GM12891 (cell line): ENCODE measurements around the gene CCDC82. TPM values are rescaled to one million over a fixed set of nuclear protein-coding genes. Genes with fewer than 3 reads are reported as not detected.
"Not testable (repeated sequence)": the region's sequence is repeated elsewhere in the genome, so short reads cannot be mapped to it uniquely, and the experiment has no call there.

ENCODE experiments used
- DNase-seq: peaks from one replicate; pipeline ENCODE4 v3.0.0; 2011; ENCODE audit warnings: low spot score; ENCODE audit not compliant: insufficient read length
- FAIRE-seq: peaks from 2 replicates; lab custom pipeline; 2011; peaks lifted over from hg19 to GRCh38; lab: Jason Lieb, UNC
- PAX5 ChIP-seq: IDR thresholded peaks from 2 replicates; pipeline ENCODE4 v1.6.1; 2011; ENCODE audit warnings: low read length, moderate library complexity, mild to moderate bottlenecking; ENCODE audit not compliant: insufficient read depth, severe bottlenecking
- POLR2A ChIP-seq: IDR thresholded peaks from 2 replicates; pipeline ENCODE4 v1.6.1; 2011; ENCODE audit warnings: low read depth, low read length, control low read depth
- POLR2AphosphoS5 ChIP-seq: IDR thresholded peaks from 2 replicates; pipeline ENCODE4 v1.6.1; 2011; ENCODE audit warnings: low read depth, low read length, control low read depth
- POU2F2 ChIP-seq: IDR thresholded peaks from 2 replicates; pipeline ENCODE4 v1.6.1; 2011; ENCODE audit warnings: low read depth, mild to moderate bottlenecking, control low read depth, low read length, moderate library complexity
- SPI1 ChIP-seq: IDR thresholded peaks from 2 replicates; pipeline ENCODE4 v1.6.1; 2011; ENCODE audit warnings: low read depth, low read length, control low read depth
- TAF1 ChIP-seq: IDR thresholded peaks from 2 replicates; pipeline ENCODE4 v1.6.1; 2011; ENCODE audit warnings: low read depth, low read length, control low read depth
- polyA plus RNA-seq: library from polyadenylated mRNA; unstranded; fragments of >200 nt; gene quantifications from one replicate; pipeline ENCODE4 v1.2.1, GENCODE V29; 2012; ENCODE audit warnings: low read depth, missing spikeins, inconsistent platforms; ENCODE audit not compliant: missing spikeins

The CCDC82 gene
- 18.9 TPM for polyA plus RNA-seq

GRCh38 chr11:96389720-96390487 is at the start of gene CCDC82, which contains the start of gene JRKL:
Gene CCDC82, minus strand, starts transcription at chr11:96389912. Its CDS starts 5,165 bp downstream, at chr11:96384747.
Gene JRKL, plus strand, starts transcription at chr11:96390013. Its CDS starts 637 bp downstream, at chr11:96390650.
- TF ChIP-seq POLR2AphosphoS5 (peak; percentile 87), TAF1 (peak; percentile 54; the same call in 1 of the 2 replicates), POU2F2 (no peak)
- peak; percentile 93 for FAIRE-seq

GRCh38 chr11:96432654-96433053 is 42.9 kb upstream of the CCDC82 start:
- FAIRE-seq = not testable (repeated sequence)

More at GRCh38 chr11:96389720-96390487, at the start of gene CCDC82, which contains the start of gene JRKL:
- DNase-seq = peak; percentile 78

DNA sequence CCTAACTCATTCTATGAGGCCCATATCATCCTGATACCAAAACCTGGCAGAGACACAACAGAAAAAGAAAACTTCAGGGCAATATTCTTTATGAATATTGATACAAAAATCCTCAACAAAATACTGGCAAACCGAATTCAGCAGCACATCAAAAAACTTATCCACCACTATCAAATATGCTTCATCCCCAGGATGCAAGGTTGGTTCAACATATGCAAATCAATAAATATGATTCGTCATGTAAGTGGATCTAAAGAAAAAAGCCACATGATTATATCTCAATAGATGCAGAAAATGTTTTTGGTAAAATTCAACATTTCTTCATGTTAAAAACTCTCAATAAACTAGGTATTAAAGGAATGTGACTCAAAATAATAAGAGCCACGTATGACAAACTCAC is 41.0 kb upstream of the CCDC82 start:
- DNase-seq = no peak
- TF ChIP-seq POLR2A (no peak), POLR2AphosphoS5 (no peak), POU2F2 (no peak), SPI1 (no peak), TAF1 (no peak), PAX5 (no peak)
- FAIRE-seq = no peak

More at GRCh38 chr11:96432654-96433053, 42.9 kb upstream of the CCDC82 start:
- DNase-seq = not testable (repeated sequence)

DNA sequence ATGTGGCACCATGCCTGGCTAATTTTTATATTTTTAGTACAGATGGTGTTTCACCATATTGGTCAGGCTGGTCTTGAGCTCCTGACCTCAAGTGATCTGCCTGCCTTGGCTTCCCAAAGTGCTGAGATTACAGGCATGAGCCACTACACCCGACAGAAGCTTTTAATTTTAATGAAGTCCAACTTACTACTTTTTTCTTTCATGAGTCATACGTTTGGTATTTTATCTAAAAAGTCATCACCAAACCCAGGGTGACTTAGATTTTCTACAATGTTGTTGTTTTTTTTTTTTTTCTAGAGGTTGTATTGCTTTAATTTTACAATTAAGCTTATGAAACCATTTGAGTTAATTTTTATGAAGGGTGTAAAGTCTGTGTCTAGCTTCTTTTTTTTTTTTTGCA is 35.0 kb upstream of the CCDC82 start:
- TF ChIP-seq TAF1 = no peak
- no peak for TF ChIP-seq POLR2AphosphoS5
- TF ChIP-seq POLR2A = no peak
- no peak for TF ChIP-seq SPI1
- no peak for TF ChIP-seq PAX5
- no peak for TF ChIP-seq POU2F2
- no peak for DNase-seq
- FAIRE-seq = no peak

- no peak for TF ChIP-seq TAF1
- no peak for TF ChIP-seq POU2F2
- no peak for TF ChIP-seq PAX5
- TF ChIP-seq SPI1 = no peak
- FAIRE-seq = no peak
- no peak for DNase-seq
These were observed 23.7 kb upstream of the CCDC82 start for GRCh38 chr11:96413408-96413807.

- FAIRE-seq (no peak), DNase-seq (no peak)
- TF ChIP-seq PAX5 (no peak), POLR2AphosphoS5 (no peak), POU2F2 (no peak), POLR2A (no peak), SPI1 (no peak), TAF1 (no peak)
These were observed 23.2 kb upstream of the CCDC82 start for GRCh38 chr11:96412761-96413381.

DNA sequence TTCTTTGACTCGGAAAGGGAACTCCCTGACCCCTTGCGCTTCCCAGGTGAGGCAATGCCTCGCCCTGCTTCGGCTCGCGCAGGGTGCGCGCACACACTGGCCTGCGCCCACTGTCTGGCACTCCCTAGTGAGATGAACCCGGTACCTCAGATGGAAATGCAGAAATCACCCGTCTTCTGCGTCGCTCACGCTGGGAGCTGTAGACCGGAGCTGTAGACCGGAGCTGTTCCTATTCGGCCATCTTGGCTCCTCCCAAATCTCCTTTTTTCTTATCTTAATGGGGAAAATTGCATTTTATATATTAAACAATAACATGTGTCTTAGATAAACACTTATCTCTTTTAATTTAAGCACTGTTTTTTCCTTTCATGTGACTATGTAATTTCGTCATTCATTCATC is 21.7 kb upstream of the CCDC82 start:
- not testable (repeated sequence) for DNase-seq, FAIRE-seq

DNA sequence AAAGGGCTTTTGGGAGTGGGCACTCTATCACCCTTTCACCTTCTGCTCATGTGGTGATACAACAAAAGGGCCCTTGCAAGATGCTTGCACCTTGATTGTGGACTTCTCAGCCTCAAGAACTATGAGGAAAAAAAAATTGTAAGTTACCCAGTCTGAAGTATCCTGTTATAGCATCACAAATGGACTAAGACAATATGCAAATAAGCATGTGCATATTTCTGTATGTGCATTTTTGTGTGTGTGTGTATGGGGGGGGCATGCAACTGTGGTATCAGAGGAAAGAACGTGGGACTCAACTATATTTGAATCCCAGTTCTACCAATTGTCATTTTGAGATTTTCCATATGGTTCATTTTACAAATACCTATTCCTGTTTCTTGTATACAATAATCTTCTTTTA is 11.0 kb upstream of the CCDC82 start:
- no peak for TF ChIP-seq POU2F2
- no peak for TF ChIP-seq POLR2A
- no peak for TF ChIP-seq TAF1
- no peak for FAIRE-seq
- DNase-seq = no peak

DNA sequence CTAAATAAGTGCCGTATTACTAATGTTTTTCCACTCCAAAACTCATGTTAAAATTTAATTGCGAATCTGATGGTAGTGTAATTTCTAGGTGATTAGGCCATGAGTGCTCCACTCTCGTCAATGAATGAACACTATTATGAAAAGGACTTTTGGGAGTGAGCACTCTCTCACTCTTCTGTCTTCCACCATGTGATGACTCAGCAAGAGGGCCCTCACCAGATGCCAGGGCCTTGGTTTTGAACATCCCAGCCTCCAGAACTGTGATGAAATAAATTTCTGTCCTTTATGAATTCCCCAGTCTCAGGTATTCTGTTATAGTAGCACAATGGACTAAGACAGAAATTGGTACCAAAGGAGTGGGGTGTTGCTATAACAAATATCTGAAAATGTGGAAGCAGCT is 8.2 kb upstream of the CCDC82 start:
- FAIRE-seq (no peak), DNase-seq (no peak)
- no peak for TF ChIP-seq POLR2AphosphoS5
- no peak for TF ChIP-seq PAX5
- no peak for TF ChIP-seq TAF1
- TF ChIP-seq POU2F2 = no peak

- TF ChIP-seq TAF1 (no peak), SPI1 (no peak), POLR2AphosphoS5 (no peak), POLR2A (no peak), PAX5 (no peak), POU2F2 (no peak)
- FAIRE-seq = no peak
- DNase-seq = no peak
These were observed 6.9 kb upstream of the CCDC82 start for GRCh38 chr11:96396637-96397036.

DNA sequence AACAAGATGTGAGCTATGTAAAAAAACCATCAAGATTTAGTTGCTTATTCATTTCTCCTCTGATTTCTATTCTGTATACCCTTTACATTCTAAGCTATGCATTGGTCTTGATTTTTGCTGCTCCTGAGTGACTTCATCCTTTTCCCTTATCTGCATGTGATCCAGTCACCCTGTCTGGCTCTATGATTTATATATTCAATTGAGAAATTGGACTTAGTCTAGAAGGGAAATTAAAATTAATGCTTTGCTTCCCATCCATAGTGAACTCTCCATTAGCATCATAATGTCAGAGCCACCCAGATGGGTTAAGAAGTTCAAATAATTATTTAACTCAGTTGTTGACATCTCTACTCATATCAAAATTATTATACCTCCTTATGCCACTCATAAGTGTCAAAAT is 5.1 kb upstream of the CCDC82 start:
- FAIRE-seq (no peak), DNase-seq (no peak)
- TF ChIP-seq POU2F2 (no peak), POLR2AphosphoS5 (no peak), POLR2A (no peak)
